Neural cell (in vitro differentiated cells): ENCODE data around the gene ABHD14A. TPM values are rescaled to one million over a fixed set of nuclear protein-coding genes. Genes with fewer than 3 reads are reported as not detected.

Experiments
- H2AFZ ChIP-seq: fragments of 200-600, 300-800 bp; sonication (generic), shearing (Covaris generic); 2 replicates; pipeline ENCODE4 v1.6.0; 2014; ENCODE audit warnings: low read depth, mild to moderate bottlenecking, antibody characterized with exemption, low read length, moderate library complexity
- H3F3A ChIP-seq: fragments of 200-600 bp; shearing (Covaris generic); 2 replicates; pipeline ENCODE4 v1.6.1; 2016; ENCODE audit warnings: mild to moderate bottlenecking, moderate library complexity, mixed read lengths, antibody characterized with exemption, low read length; ENCODE audit not compliant: insufficient read depth, poor library complexity, severe bottlenecking
- H3K27ac ChIP-seq: fragments of 200-600, 300-800 bp; sonication (generic), shearing (Covaris generic); 2 replicates; pipeline ENCODE4 v1.5.1; 2014; ENCODE audit warnings: mild to moderate bottlenecking, low read length, moderate library complexity
- H3K27me3 ChIP-seq: fragments of 300-800, 200-600 bp; sonication (generic), shearing (Covaris generic); 2 replicates; pipeline ENCODE4 v1.6.0; 2014; ENCODE audit warnings: mild to moderate bottlenecking, low read depth, low read length, moderate library complexity; ENCODE audit not compliant: insufficient read depth
- H3K36me3 ChIP-seq: fragments of 300-800, 200-600 bp; sonication (generic), shearing (Covaris generic); 2 replicates; pipeline ENCODE4 v1.5.1; 2014; ENCODE audit warnings: mild to moderate bottlenecking, antibody characterized with exemption, low read length, moderate library complexity; ENCODE audit not compliant: insufficient read depth
- H3K4me2 ChIP-seq: fragments of 300-800, 200-600 bp; sonication (generic), shearing (Covaris generic); 2 replicates; pipeline ENCODE4 v1.6.0; 2014; ENCODE audit warnings: mild to moderate bottlenecking, low read length
- H3K4me3 ChIP-seq: fragments of 300-800, 200-600 bp; sonication (generic), shearing (Covaris generic); 2 replicates; pipeline ENCODE4 v1.5.1; 2014; ENCODE audit warnings: mild to moderate bottlenecking, low read length, moderate library complexity
- H3K79me2 ChIP-seq: fragments of 200-600 bp; shearing (Covaris generic); replicated peaks from 2 replicates; pipeline ENCODE4 v1.6.0; 2014; ENCODE audit warnings: mild to moderate bottlenecking, low read length, moderate library complexity; ENCODE audit not compliant: insufficient read depth
- H3K9ac ChIP-seq: fragments of 300-800, 200-600 bp; sonication (generic), shearing (Covaris generic); 2 replicates; pipeline ENCODE4 v1.6.1; 2016; ENCODE audit warnings: mild to moderate bottlenecking, low read length, mixed read lengths
- H3K9me2 ChIP-seq: fragments of 200-600 bp; shearing (Covaris generic); 2 replicates; pipeline ENCODE4 v1.6.1; 2016; ENCODE audit warnings: mild to moderate bottlenecking, low read length, mixed read lengths; ENCODE audit not compliant: insufficient read depth
- H3K9me3 ChIP-seq: fragments of 200-600, 300-800 bp; sonication (generic), shearing (Covaris generic); 2 replicates; pipeline ENCODE4 v1.6.1; 2016; ENCODE audit warnings: mild to moderate bottlenecking, mixed run types, low read length, moderate library complexity, mixed read lengths
- H4K20me1 ChIP-seq: fragments of 200-600 bp; shearing (Covaris generic); 2 replicates; pipeline ENCODE4 v1.6.1; 2016; ENCODE audit warnings: mild to moderate bottlenecking, mixed run types; ENCODE audit not compliant: insufficient read depth
- CTCF ChIP-seq: fragments of 450-650 bp; IDR thresholded peaks from 2 replicates; pipeline ENCODE4 v1.5.1; 2014; ENCODE audit warnings: antibody characterized with exemption, mild to moderate bottlenecking, moderate library complexity; ENCODE audit not compliant: poor library complexity, severe bottlenecking
- EP300 ChIP-seq: fragments of 450-650 bp; conservative IDR thresholded peaks from 2 replicates; pipeline ENCODE4 v1.6.1; 2014; ENCODE audit warnings: antibody characterized with exemption, mild to moderate bottlenecking, moderate library complexity; ENCODE audit not compliant: poor library complexity, severe bottlenecking
- EZH2 ChIP-seq: fragments of 200-600, 300-800 bp; shearing (Covaris generic), sonication (generic); IDR thresholded peaks from 2 replicates; pipeline ENCODE4 v1.6.1; 2014; ENCODE audit warnings: antibody characterized with exemption, low read length, borderline replicate concordance, mild to moderate bottlenecking; ENCODE audit not compliant: insufficient read depth, poor library complexity, severe bottlenecking
- MXI1 ChIP-seq: fragments of 450-650 bp; conservative IDR thresholded peaks from 2 replicates; pipeline ENCODE4 v1.6.1; 2014; ENCODE audit warnings: antibody characterized with exemption, mild to moderate bottlenecking; ENCODE audit not compliant: poor library complexity, severe bottlenecking
- POLR2AphosphoS5 ChIP-seq: IDR thresholded peaks from 2 replicates; pipeline ENCODE4 v1.6.1; 2012
- RAD21 ChIP-seq: fragments of 450-650 bp; conservative IDR thresholded peaks from 2 replicates; pipeline ENCODE4 v1.6.1; 2014; ENCODE audit warnings: antibody characterized with exemption, mild to moderate bottlenecking, moderate library complexity
- REST ChIP-seq: IDR thresholded peaks from 2 replicates; pipeline ENCODE4 v1.6.1; 2012; ENCODE audit warnings: borderline replicate concordance
- SMC3 ChIP-seq: fragments of 450-650 bp; conservative IDR thresholded peaks from 2 replicates; pipeline ENCODE4 v1.6.1; 2014; ENCODE audit warnings: antibody characterized with exemption, mild to moderate bottlenecking, moderate library complexity; ENCODE audit not compliant: poor library complexity
- TAF1 ChIP-seq: IDR thresholded peaks from 2 replicates; pipeline ENCODE4 v1.6.1; 2012; ENCODE audit warnings: low read depth
- polyA plus RNA-seq: library from polyadenylated mRNA; depleted of rRNA; stranded (reverse); fragments of >200 nt; gene quantifications from 2 replicates; pipeline ENCODE4 v1.2.3, GENCODE V29; 2014

The ABHD14A gene
- polyA plus RNA-seq, 1 donor from 2014 or later = 57.8 TPM

DNA sequence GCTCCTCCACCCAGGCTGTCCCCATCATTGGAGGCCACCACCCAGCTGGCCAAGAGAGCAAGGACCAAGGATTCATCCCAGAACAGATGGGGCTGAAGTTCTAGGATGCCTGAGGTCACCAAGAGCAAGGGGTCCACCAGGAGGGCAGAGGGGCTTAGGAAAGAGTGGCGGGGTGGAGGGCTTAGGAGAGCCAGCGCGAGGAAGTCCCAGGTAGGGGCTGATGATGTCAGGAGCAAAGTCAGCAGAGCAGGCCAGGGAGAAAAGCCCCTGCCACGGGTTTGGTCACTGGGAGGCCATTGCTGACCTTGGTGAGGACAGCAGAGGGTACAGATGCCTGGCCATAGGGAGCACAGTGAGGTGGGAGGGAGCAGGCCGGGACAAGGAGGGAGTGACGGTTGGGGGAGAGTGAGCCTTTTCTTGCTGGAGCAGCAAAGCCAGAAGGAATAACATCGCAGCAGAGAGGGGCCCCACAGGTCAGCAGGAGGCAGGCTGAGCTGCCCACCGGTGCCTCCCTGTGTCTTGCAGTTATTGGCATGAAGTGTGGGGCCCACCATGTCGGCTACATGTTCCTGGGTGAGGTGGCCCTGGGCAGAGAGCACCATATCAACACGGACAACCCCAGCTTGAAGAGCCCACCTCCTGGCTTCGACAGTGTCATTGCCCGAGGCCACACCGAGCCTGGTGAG, 27.5 kb upstream of the ABHD14A start:
- Histone ChIP-seq H3K4me3 (no peak overlapping the region), H3K9me2 (no peaks in the 10 kb centered on the region), H3K79me2 (no peaks in the 10 kb centered on the region), H3K36me3 (no peaks in the 10 kb centered on the region), H3K27ac (no peak overlapping the region), H3K4me2 (no peak overlapping the region), H4K20me1 (no peaks in the 10 kb centered on the region), H3F3A (no peaks in the 10 kb centered on the region), H3K9me3 (no peaks in the 10 kb centered on the region), H2AFZ (no peak overlapping the region), H3K9ac (no peak overlapping the region), H3K27me3 (no peaks in the 10 kb centered on the region)
- TF ChIP-seq POLR2AphosphoS5 = no peak
- no peak for TF ChIP-seq EP300
- no peak for TF ChIP-seq MXI1
- TF ChIP-seq RAD21 = no peak
- no peak for TF ChIP-seq SMC3
- no peak for TF ChIP-seq CTCF
- no peak for TF ChIP-seq TAF1
- no peak for TF ChIP-seq REST
- TF ChIP-seq EZH2 = no peak

DNA sequence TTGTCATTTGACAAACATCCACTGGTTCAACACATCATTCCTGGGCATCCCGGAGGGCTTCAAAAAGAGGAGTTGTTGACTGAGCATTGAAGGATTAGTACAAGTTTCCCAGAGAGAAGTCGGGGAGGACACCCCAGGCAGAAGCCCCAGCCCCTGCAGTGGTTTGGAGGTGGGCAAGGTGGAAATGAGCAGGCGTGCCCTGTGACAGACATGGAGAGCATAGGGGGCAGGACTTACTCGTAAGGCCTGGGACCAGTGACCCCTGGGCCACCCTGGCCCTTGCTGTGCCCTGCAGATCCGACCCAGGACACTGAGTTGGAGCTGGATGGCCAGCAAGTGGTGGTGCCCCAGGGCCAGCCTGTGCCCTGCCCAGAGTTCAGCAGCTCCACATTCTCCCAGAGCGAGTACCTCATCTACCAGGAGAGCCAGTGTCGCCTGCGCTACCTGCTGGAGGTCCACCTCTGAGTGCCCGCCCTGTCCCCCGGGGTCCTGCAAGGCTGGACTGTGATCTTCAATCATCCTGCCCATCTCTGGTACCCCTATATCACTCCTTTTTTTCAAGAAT, 26.8 kb upstream of the ABHD14A start:
- no peak overlapping the region for H3K9ac ChIP-seq
- no peak overlapping the region for H3K27ac ChIP-seq
- TF ChIP-seq EP300 = no peak
- TF ChIP-seq REST = no peak
- TF ChIP-seq SMC3 = no peak
- no peak for TF ChIP-seq TAF1
- TF ChIP-seq EZH2 = no peak
- TF ChIP-seq CTCF = no peak
- TF ChIP-seq POLR2AphosphoS5 = no peak
- TF ChIP-seq MXI1 = no peak
- TF ChIP-seq RAD21 = no peak
- H3F3A ChIP-seq = no peaks in the 10 kb centered on the region
- no peak overlapping the region for H3K4me2 ChIP-seq
- H3K4me3 ChIP-seq = no peak overlapping the region
- H3K9me2 ChIP-seq = no peaks in the 10 kb centered on the region
- no peaks in the 10 kb centered on the region for H3K36me3 ChIP-seq
- H3K79me2 ChIP-seq = no peaks in the 10 kb centered on the region
- no peaks in the 10 kb centered on the region for H3K27me3 ChIP-seq
- H4K20me1 ChIP-seq = no peaks in the 10 kb centered on the region
- H2AFZ ChIP-seq = no peak overlapping the region
- H3K9me3 ChIP-seq = no peaks in the 10 kb centered on the region
